ENCODE data around the gene TMEM108. TPM values are rescaled to one million over a fixed set of nuclear protein-coding genes. Genes with fewer than 3 reads are reported as not detected.

Gene TMEM108
- total RNA-seq, 1 experiment from 2014 or later: not detected

DNA sequence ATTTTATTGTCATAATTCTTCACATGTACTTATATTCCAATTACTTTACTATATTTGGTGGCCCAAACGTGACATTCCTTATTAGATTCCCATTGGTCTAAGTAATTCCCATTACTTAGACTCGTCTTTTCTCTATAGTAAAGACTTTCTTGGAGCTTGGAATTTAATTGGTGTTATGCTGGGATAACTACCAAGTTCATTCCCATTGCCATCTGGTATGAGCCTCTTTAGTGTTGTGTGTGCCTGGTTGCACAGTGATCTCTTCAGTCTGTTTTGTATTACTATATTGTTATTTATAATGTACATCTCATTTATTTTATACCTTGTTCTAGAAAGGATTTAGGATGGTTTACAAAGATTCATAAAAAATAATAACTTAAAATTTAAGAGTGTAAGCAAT is 27.8 kb downstream of the TMEM108 start:
- no peak overlapping the region for H2AFZ ChIP-seq (ENCODE audit: low read depth, low read length, poor library complexity, severe bottlenecking)
- H3K27ac ChIP-seq (ENCODE audit: low read depth, low read length): no peak overlapping the region
- POLR2A ChIA-PET: no interaction called here
- BruUV-seq (replicated peaks): no TSS peak
- no peak overlapping the region for H3K4me3 ChIP-seq (replicated peaks in 1 of 2; ENCODE audit: low read depth in 1 of 2, low read length in 2 of 2)
- TF ChIP-seq, protein P1, sequence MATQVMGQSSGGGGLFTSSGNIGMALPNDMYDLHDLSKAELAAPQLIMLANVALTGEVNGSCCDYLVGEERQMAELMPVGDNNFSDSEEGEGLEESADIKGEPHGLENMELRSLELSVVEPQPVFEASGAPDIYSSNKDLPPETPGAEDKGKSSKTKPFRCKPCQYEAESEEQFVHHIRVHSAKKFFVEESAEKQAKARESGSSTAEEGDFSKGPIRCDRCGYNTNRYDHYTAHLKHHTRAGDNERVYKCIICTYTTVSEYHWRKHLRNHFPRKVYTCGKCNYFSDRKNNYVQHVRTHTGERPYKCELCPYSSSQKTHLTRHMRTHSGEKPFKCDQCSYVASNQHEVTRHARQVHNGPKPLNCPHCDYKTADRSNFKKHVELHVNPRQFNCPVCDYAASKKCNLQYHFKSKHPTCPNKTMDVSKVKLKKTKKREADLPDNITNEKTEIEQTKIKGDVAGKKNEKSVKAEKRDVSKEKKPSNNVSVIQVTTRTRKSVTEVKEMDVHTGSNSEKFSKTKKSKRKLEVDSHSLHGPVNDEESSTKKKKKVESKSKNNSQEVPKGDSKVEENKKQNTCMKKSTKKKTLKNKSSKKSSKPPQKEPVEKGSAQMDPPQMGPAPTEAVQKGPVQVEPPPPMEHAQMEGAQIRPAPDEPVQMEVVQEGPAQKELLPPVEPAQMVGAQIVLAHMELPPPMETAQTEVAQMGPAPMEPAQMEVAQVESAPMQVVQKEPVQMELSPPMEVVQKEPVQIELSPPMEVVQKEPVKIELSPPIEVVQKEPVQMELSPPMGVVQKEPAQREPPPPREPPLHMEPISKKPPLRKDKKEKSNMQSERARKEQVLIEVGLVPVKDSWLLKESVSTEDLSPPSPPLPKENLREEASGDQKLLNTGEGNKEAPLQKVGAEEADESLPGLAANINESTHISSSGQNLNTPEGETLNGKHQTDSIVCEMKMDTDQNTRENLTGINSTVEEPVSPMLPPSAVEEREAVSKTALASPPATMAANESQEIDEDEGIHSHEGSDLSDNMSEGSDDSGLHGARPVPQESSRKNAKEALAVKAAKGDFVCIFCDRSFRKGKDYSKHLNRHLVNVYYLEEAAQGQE (IDR thresholded peaks at IDR 0.05; ENCODE audit: low read depth): no peak
- TF ChIP-seq EZH2 (IDR thresholded peaks at IDR 0.05): no peak
- DNase-seq (ENCODE audit: low read depth, low spot score) (no peak), ATAC-seq (no peak)
- no peaks in the 10 kb centered on the region for H3K4me1 ChIP-seq (ENCODE audit: control insufficient read depth in 1 of 2, insufficient read depth in 2 of 2, low read length in 2 of 2)
- intact Hi-C loops (cut with micrococcal nuclease): no loop called here
- H3K9me2 ChIP-seq (ENCODE audit: insufficient read depth): no peaks in the 10 kb centered on the region
- CTCF ChIA-PET: no interaction called here
- RAD21 ChIA-PET (ENCODE audit: low non-redundant PET in 1 of 2, low total read pairs in 2 of 2, uncharacterized antibody in 2 of 2, unreplicated experiment in 2 of 2): no interaction called here
- H3K4me2 ChIP-seq (ENCODE audit: low read length): no peak overlapping the region
- H3K9ac ChIP-seq (ENCODE audit: low read length): no peak overlapping the region
- no peaks in the 10 kb centered on the region for H3K79me2 ChIP-seq (ENCODE audit: insufficient read depth, low read length)
- H4K20me1 ChIP-seq (ENCODE audit: insufficient read depth): no peaks in the 10 kb centered on the region
- H3K9me3 ChIP-seq (ENCODE audit: control insufficient read depth in 1 of 2, insufficient read depth in 1 of 2, low read depth in 1 of 2, low read length in 2 of 2): no peaks in the 10 kb centered on the region
- no peaks in the 10 kb centered on the region for H3K36me3 ChIP-seq (ENCODE audit: control insufficient read depth in 1 of 2, insufficient read depth in 2 of 2, low read length in 2 of 2)
- H3K27me3 ChIP-seq (ENCODE audit: insufficient read depth, low read length): peaks cover 23% of the 10 kb centered on the region

DNA sequence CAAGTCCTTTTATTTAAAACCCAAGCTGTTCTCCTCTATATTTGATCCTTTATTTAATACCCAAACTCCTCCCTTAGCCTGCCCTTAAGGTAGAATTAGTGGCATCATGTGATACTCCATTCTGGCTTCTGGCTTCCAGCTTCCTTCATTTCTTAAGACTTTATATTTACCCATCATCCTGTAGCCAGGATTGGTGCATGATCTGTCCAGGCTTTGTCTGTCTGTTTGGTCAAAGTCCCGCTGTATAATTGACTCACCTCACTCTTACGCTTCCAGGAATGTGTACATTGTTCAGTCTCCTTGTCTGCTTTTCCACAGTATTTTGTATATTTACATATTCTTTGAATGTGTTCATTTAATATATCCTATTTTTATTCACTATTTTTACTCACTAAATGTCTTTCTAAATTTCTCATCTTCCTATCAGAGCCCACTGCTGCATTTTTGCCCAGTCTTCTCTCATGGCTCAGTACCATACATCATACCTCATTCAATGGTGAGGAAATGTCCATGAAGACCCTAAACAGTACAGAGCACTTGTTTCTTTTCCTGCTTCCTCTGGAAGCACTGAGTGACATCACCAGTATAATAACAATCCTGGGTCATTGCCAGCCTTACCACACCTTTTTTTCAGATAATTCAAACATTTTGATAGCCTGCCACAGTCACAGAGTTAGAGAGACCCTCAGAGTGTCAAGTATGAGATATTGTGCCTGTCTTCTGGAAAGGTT is 31.5 kb downstream of the TMEM108 start:
- H3K4me2 ChIP-seq (ENCODE audit: low read length): no peak overlapping the region
- intact Hi-C loops (cut with micrococcal nuclease): no loop called here
- H4K20me1 ChIP-seq (ENCODE audit: insufficient read depth): no peaks in the 10 kb centered on the region
- no peaks in the 10 kb centered on the region for H3K9me2 ChIP-seq (ENCODE audit: insufficient read depth)
- RAD21 ChIA-PET (ENCODE audit: low non-redundant PET in 1 of 2, low total read pairs in 2 of 2, uncharacterized antibody in 2 of 2, unreplicated experiment in 2 of 2): no interaction called here
- H2AFZ ChIP-seq (ENCODE audit: low read depth, low read length, poor library complexity, severe bottlenecking): no peak overlapping the region
- no peaks in the 10 kb centered on the region for H3K9me3 ChIP-seq (ENCODE audit: control insufficient read depth in 1 of 2, insufficient read depth in 1 of 2, low read depth in 1 of 2, low read length in 2 of 2)
- peaks cover 18% of the 10 kb centered on the region for H3K27me3 ChIP-seq (ENCODE audit: insufficient read depth, low read length)
- POLR2A ChIA-PET: no interaction called here
- no peaks in the 10 kb centered on the region for H3K36me3 ChIP-seq (ENCODE audit: control insufficient read depth in 1 of 2, insufficient read depth in 2 of 2, low read length in 2 of 2)
- no peak for ATAC-seq
- CTCF ChIA-PET: no interaction called here
- DNase-seq (ENCODE audit: low read depth, low spot score): no peak
- H3K4me1 ChIP-seq (ENCODE audit: control insufficient read depth in 1 of 2, insufficient read depth in 2 of 2, low read length in 2 of 2): no peaks in the 10 kb centered on the region
- no peak overlapping the region for H3K27ac ChIP-seq (ENCODE audit: low read depth, low read length)
- no peak overlapping the region for H3K4me3 ChIP-seq (replicated peaks in 1 of 2; ENCODE audit: low read depth in 1 of 2, low read length in 2 of 2)
- no peaks in the 10 kb centered on the region for H3K79me2 ChIP-seq (ENCODE audit: insufficient read depth, low read length)
- no TSS peak for BruUV-seq (replicated peaks)
- no peak overlapping the region for H3K9ac ChIP-seq (ENCODE audit: low read length)
- TF ChIP-seq ZNF274 (IDR thresholded peaks at IDR 0.05; ENCODE audit: low read depth, low read length) (no peak), JUND (IDR thresholded peaks at IDR 0.05) (no peak), POLR2A (IDR thresholded peaks at IDR 0.05; ENCODE audit: borderline replicate concordance, extremely low read depth, insufficient read depth, insufficient read length) (no peak), POLR2AphosphoS5 (IDR thresholded peaks at IDR 0.05; ENCODE audit: low read depth, low read length) (no peak), CBX3 (IDR thresholded peaks at IDR 0.05; ENCODE audit: low read depth) (no peak), SRF (IDR thresholded peaks at IDR 0.05; ENCODE audit: low read depth) (no peak), FOSL1 (IDR thresholded peaks at IDR 0.05; ENCODE audit: low read depth) (no peak), ELF1 (IDR thresholded peaks at IDR 0.05; ENCODE audit: borderline replicate concordance, low read depth) (no peak), EGR1 (IDR thresholded peaks at IDR 0.05; ENCODE audit: low read depth) (no peak)
- TF ChIP-seq, protein P2, sequence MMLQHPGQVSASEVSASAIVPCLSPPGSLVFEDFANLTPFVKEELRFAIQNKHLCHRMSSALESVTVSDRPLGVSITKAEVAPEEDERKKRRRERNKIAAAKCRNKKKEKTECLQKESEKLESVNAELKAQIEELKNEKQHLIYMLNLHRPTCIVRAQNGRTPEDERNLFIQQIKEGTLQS (IDR thresholded peaks at IDR 0.05): no peak
- TF ChIP-seq, protein P3, sequence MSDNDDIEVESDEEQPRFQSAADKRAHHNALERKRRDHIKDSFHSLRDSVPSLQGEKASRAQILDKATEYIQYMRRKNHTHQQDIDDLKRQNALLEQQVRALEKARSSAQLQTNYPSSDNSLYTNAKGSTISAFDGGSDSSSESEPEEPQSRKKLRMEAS (IDR thresholded peaks at IDR 0.05): no peak
